ENCODE results near the gene ZNF19.

DNA sequence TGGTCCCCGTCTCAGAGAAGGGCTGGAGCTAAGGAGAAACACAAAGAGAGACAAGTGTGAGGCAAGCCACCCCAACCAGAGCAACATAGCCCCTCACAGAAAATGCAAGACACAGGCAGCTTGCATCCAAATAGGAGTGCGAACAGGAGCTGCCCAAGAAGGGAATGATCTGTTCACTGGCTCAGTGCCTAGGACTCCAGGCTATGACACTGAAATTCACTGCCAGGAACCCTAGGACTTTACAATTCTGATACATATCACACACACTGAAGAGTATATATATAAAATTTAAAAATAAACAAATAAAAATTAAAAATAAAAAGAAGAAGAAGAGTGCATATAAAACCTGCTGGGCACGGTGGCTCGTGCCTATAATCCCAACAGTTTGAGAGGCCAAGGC lies 32.3 kb downstream of the ZNF19 start:
- TF ChIP-seq, protein P1, sequence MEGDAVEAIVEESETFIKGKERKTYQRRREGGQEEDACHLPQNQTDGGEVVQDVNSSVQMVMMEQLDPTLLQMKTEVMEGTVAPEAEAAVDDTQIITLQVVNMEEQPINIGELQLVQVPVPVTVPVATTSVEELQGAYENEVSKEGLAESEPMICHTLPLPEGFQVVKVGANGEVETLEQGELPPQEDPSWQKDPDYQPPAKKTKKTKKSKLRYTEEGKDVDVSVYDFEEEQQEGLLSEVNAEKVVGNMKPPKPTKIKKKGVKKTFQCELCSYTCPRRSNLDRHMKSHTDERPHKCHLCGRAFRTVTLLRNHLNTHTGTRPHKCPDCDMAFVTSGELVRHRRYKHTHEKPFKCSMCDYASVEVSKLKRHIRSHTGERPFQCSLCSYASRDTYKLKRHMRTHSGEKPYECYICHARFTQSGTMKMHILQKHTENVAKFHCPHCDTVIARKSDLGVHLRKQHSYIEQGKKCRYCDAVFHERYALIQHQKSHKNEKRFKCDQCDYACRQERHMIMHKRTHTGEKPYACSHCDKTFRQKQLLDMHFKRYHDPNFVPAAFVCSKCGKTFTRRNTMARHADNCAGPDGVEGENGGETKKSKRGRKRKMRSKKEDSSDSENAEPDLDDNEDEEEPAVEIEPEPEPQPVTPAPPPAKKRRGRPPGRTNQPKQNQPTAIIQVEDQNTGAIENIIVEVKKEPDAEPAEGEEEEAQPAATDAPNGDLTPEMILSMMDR (IDR thresholded peaks at IDR 0.05; ENCODE audit: low read length), result no peak
- no peak for TF ChIP-seq EZH2 (optimal IDR thresholded peaks at IDR 0.05; ENCODE audit: low read depth, low read length)
